GM12801 (cell line): Measurements from ENCODE around the gene PMF1.

Experiments used
- CTCF ChIP-seq: IDR thresholded peaks from one replicate; pipeline ENCODE4 v1.5.1; 2011; ENCODE audit warnings: control low read depth; ENCODE audit not compliant: insufficient read length; ENCODE audit errors: extremely low read depth

PMF1 gene

GRCh38 chr1:156258859-156259258 is 46.1 kb downstream of the PMF1 start:
- no peak for TF ChIP-seq CTCF

- no peak for TF ChIP-seq CTCF
Observed at GRCh38 chr1:156259805-156260204, 47.0 kb downstream of the PMF1 start.

GRCh38 chr1:156260896-156261295 is 48.1 kb downstream of the PMF1 start:
- no peak for TF ChIP-seq CTCF

GRCh38 chr1:156262461-156263287 is 49.9 kb downstream of the PMF1 start:
- TF ChIP-seq CTCF = no peak

GRCh38 chr1:156263288-156263655 is 50.5 kb downstream of the PMF1 start:
- TF ChIP-seq CTCF = no peak

GRCh38 chr1:156266051-156266450 is 53.2 kb downstream of the PMF1 start:
- TF ChIP-seq CTCF = no peak

- no peak for TF ChIP-seq CTCF
Observed at GRCh38 chr1:156268336-156268735, 55.5 kb downstream of the PMF1 start.

GRCh38 chr1:156270314-156270713 is 57.5 kb downstream of the PMF1 start:
- TF ChIP-seq CTCF = no peak
